ENCODE measurements around the gene PTPRE.

The PTPRE gene

GRCh38 chr10:127933271-127933670, 26.4 kb downstream of the PTPRE start:
- TF ChIP-seq REST (IDR thresholded peaks at IDR 0.05; ENCODE audit: insufficient replicate concordance, low read depth) (no peak), GABPA (IDR thresholded peaks at IDR 0.05; ENCODE audit: low read depth) (no peak), CTCF (IDR thresholded peaks at IDR 0.05; ENCODE audit: insufficient read depth, low read length) (no peak), SPI1 (IDR thresholded peaks at IDR 0.05; ENCODE audit: borderline replicate concordance, low read depth) (peak; percentile 33; the same call in 1 of the 2 replicates), POLR2AphosphoS5 (IDR thresholded peaks at IDR 0.05; ENCODE audit: low read depth) (no peak)
- no peak overlapping the region for H3K27ac ChIP-seq (replicated peaks)
- H3K4me3 ChIP-seq (replicated peaks; ENCODE audit: insufficient read depth, low read length) = no peak overlapping the region
- no peaks in the 10 kb centered on the region for H3K27me3 ChIP-seq (ENCODE audit: insufficient read depth, poor library complexity, severe bottlenecking)
- DNase-seq (ENCODE audit: low read depth in 1 of 2, low spot score in 1 of 2) = no peak

DNA sequence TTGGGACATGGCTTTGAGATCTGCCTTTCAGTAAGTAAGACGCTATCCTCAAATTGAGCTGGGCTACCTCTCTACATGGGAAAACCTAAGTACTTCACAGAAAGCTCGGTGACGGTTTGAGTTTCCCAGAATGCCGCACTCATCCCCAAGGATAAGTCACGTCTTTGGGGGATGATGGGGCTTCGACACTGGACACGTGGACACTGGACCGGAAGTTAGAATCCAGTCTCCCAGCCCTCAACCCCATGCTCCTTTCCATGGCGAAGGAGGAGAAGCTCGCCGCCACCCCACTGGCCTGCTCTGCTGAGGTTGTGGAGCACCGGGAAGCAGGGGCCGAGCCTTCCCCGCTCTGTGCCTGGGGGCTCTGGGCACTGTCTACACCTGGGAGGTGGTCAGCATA, 27.5 kb downstream of the PTPRE start:
- H3K27ac ChIP-seq (replicated peaks) = no peak overlapping the region
- DNase-seq (ENCODE audit: low read depth in 1 of 2, low spot score in 1 of 2) = no peak
- H3K4me3 ChIP-seq (replicated peaks; ENCODE audit: insufficient read depth, low read length) = no peak overlapping the region
- no peaks in the 10 kb centered on the region for H3K27me3 ChIP-seq (ENCODE audit: insufficient read depth, poor library complexity, severe bottlenecking)
- TF ChIP-seq GABPA (IDR thresholded peaks at IDR 0.05; ENCODE audit: low read depth) (no peak), CTCF (IDR thresholded peaks at IDR 0.05; ENCODE audit: insufficient read depth, low read length) (no peak), POLR2AphosphoS5 (IDR thresholded peaks at IDR 0.05; ENCODE audit: low read depth) (no peak), SPI1 (IDR thresholded peaks at IDR 0.05; ENCODE audit: borderline replicate concordance, low read depth) (no peak), REST (IDR thresholded peaks at IDR 0.05; ENCODE audit: insufficient replicate concordance, low read depth) (no peak)

- TF ChIP-seq POLR2AphosphoS5 (IDR thresholded peaks at IDR 0.05; ENCODE audit: low read depth) (no peak), GABPA (IDR thresholded peaks at IDR 0.05; ENCODE audit: low read depth) (no peak), REST (IDR thresholded peaks at IDR 0.05; ENCODE audit: insufficient replicate concordance, low read depth) (no peak), CTCF (IDR thresholded peaks at IDR 0.05; ENCODE audit: insufficient read depth, low read length) (no peak), SPI1 (IDR thresholded peaks at IDR 0.05; ENCODE audit: borderline replicate concordance, low read depth) (no peak)
- no peak for DNase-seq (ENCODE audit: low read depth in 1 of 2, low spot score in 1 of 2)
- H3K27ac ChIP-seq (replicated peaks) = no peak overlapping the region
These were observed 28.2 kb downstream of the PTPRE start for GRCh38 chr10:127935071-127935561.

More at GRCh38 chr10:127935071-127935561, 28.2 kb downstream of the PTPRE start:
- H3K27me3 ChIP-seq (ENCODE audit: insufficient read depth, poor library complexity, severe bottlenecking) = no peaks in the 10 kb centered on the region
- no peak overlapping the region for H3K4me3 ChIP-seq (replicated peaks; ENCODE audit: insufficient read depth, low read length)

Measured in HL-60 (cell line).